ENCODE results near the gene OR1A2. TPM values are rescaled to one million over a fixed set of nuclear protein-coding genes. Genes with fewer than 3 reads are reported as not detected.

OR1A2 gene, protein sequence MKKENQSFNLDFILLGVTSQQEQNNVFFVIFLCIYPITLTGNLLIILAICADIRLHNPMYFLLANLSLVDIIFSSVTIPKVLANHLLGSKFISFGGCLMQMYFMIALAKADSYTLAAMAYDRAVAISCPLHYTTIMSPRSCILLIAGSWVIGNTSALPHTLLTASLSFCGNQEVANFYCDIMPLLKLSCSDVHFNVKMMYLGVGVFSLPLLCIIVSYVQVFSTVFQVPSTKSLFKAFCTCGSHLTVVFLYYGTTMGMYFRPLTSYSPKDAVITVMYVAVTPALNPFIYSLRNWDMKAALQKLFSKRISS
- total RNA-seq, result not detected in 2 replicates

DNA sequence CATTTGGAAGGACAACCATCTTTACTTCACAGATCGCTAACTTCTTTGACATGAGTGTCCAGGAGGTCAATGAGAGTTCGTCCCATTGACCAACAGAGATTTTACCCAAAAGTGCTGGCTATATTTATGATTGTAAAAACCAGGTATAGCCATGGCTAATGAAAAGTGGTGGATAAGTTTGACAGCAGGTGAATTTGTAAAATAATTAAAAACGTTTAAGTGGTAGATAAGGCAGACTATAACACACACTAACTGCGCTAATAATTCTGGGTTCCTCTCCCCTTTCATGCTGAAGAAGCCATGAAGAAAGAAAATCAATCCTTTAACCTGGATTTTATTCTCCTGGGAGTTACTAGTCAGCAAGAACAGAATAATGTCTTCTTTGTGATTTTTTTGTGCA, at the start of gene OR1A2:
TSS of gene OR1A2 (plus strand) at position 301 of the 400 bp plus-strand sequence. CDS start at position 301, 0 bp downstream.

DNA sequence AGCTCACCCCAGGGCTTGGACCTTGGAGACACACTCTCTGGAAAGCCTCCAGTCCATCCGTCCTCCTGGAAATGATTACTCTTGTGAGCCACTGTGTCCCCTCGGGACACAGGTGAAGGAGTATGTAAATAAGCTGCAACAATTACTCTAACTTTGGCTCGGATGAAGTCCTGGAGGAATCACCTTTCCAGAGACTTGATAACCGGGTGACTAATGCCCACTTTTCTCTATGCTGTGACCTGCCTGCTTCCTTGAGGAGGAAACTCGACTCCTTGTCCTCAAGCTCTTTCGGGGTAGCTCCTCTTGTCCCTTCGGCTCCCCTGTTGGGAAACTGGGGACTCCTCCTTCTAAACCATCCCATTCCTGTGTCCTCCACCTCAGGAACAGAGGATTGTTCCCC, 10.0 kb downstream of the OR1A2 start, which contains the start of gene OR1A1:
TSS of gene OR1A1 (plus strand) at position 301 of the 400 bp plus-strand sequence. CDS start 7,954 bp downstream, outside the sequence.

Other genes with a start within 250 kb of the OR1A2 start
- gene OR1D5, start 133.9 kb upstream of the OR1A2 start, total RNA-seq, result not detected in 2 replicates
- not detected in 2 replicates for gene OR1D2, start 93.1 kb upstream of the OR1A2 start, total RNA-seq
- not detected in 2 replicates for gene OR1G1, start 70.0 kb upstream of the OR1A2 start, total RNA-seq
- not detected in 2 replicates for gene OR1A1, start 10.1 kb downstream of the OR1A2 start, total RNA-seq
- gene OR3A1, start 100.8 kb downstream of the OR1A2 start, total RNA-seq, result under 0.01 TPM in 1 of 2 replicates, not detected in the other
- under 0.01 TPM in 1 of 2 replicates, not detected in the other for gene OR3A2, start 188.8 kb downstream of the OR1A2 start, total RNA-seq
- not detected in 2 replicates for gene OR1E1, start 200.9 kb downstream of the OR1A2 start, total RNA-seq
- gene OR3A3, start 213.9 kb downstream of the OR1A2 start, total RNA-seq, result not detected in 2 replicates
- gene OR1E2, start 236.3 kb downstream of the OR1A2 start, total RNA-seq, result not detected in 2 replicates

Data from epithelial cell of umbilical artery (primary cell).